Memory B cell (primary cell): ENCODE results near the gene SDK1.
A peak's percentile ranks its signal among the peaks of the same experiment; 100 is the strongest.
"Not testable (repeated sequence)": the region's sequence is repeated elsewhere in the genome, so short reads cannot be mapped to it uniquely, and the experiment has no call there.

Source experiments
- ATAC-seq: fragments of 150-1000 bp; cut with Tn5 transposase; 2 replicates; pipeline ENCODE4 v1.10.0; 2021; ENCODE audit warnings: low read depth, mild to moderate bottlenecking, moderate library complexity
- DNase-seq, 2 donors: peaks; one replicate each; pipeline ENCODE4 v3.0.0; 2022; ENCODE audit warnings: low spot score in 2 of 2
- H3K27ac Mint-ChIP-seq: one replicate; pipeline ENCODE4 v1.8.0; 2022; ENCODE audit warnings: mild to moderate bottlenecking, moderate library complexity, mixed read lengths
- H3K27me3 Mint-ChIP-seq: one replicate; pipeline ENCODE4 v1.8.0; 2022; ENCODE audit warnings: mixed read lengths
- H3K36me3 Mint-ChIP-seq: one replicate; pipeline ENCODE4 v1.8.0; 2022; ENCODE audit warnings: mild to moderate bottlenecking, mixed read lengths
- H3K4me1 Mint-ChIP-seq: one replicate; pipeline ENCODE4 v1.8.0; 2022; ENCODE audit warnings: mixed read lengths
- H3K4me3 Mint-ChIP-seq: one replicate; pipeline ENCODE4 v1.8.0; 2022; ENCODE audit warnings: mild to moderate bottlenecking, moderate library complexity, mixed read lengths
- H3K9me3 Mint-ChIP-seq: one replicate; pipeline ENCODE4 v1.8.0; 2022; ENCODE audit warnings: mixed read lengths

The SDK1 gene

GRCh38 chr7:3923307-3923918 is 622.4 kb downstream of the SDK1 start:
- no peak overlapping the region for H3K4me3 Mint-ChIP-seq
- DNase-seq: no peak
- H3K27me3 Mint-ChIP-seq: peaks cover 10% of the 10 kb centered on the region
- no peak overlapping the region for H3K27ac Mint-ChIP-seq
- no peak for ATAC-seq
- H3K4me1 Mint-ChIP-seq: no peaks in the 10 kb centered on the region
- H3K9me3 Mint-ChIP-seq: no peaks in the 10 kb centered on the region
- H3K36me3 Mint-ChIP-seq: no peaks in the 10 kb centered on the region

DNA sequence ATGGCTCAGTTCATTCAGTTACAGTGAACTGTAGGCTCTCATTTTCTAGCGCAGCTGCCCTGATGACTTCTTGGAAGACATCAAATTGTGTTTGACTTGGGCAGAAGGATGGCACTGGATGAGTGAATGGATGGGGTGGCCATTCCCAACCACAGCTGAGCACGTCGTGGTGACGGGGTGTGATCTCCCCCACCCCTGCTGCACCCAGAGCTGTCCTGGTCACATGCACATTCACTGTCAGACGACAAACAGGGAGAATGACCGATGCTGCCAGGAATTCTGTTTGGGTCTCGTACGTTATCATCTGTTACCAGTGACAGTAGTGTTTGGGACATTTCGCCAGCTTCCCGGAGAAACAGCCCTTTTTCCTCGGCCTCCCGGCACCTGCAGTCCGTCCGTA is 623.2 kb downstream of the SDK1 start:
- Mint-ChIP-seq H3K27ac (no peak overlapping the region), H3K9me3 (no peaks in the 10 kb centered on the region), H3K4me3 (no peak overlapping the region), H3K4me1 (no peaks in the 10 kb centered on the region), H3K27me3 (peaks cover 10% of the 10 kb centered on the region), H3K36me3 (no peaks in the 10 kb centered on the region)
- ATAC-seq: no peak
- DNase-seq: no peak

- no peak overlapping the region for H3K27ac Mint-ChIP-seq
- H3K4me1 Mint-ChIP-seq: no peaks in the 10 kb centered on the region
- H3K9me3 Mint-ChIP-seq: no peaks in the 10 kb centered on the region
- no peak for ATAC-seq
- no peak for DNase-seq
- H3K27me3 Mint-ChIP-seq: peaks cover 10% of the 10 kb centered on the region
- H3K36me3 Mint-ChIP-seq: no peaks in the 10 kb centered on the region
- H3K4me3 Mint-ChIP-seq: no peak overlapping the region
Observed at GRCh38 chr7:3927446-3928110, 626.5 kb downstream of the SDK1 start.

DNA sequence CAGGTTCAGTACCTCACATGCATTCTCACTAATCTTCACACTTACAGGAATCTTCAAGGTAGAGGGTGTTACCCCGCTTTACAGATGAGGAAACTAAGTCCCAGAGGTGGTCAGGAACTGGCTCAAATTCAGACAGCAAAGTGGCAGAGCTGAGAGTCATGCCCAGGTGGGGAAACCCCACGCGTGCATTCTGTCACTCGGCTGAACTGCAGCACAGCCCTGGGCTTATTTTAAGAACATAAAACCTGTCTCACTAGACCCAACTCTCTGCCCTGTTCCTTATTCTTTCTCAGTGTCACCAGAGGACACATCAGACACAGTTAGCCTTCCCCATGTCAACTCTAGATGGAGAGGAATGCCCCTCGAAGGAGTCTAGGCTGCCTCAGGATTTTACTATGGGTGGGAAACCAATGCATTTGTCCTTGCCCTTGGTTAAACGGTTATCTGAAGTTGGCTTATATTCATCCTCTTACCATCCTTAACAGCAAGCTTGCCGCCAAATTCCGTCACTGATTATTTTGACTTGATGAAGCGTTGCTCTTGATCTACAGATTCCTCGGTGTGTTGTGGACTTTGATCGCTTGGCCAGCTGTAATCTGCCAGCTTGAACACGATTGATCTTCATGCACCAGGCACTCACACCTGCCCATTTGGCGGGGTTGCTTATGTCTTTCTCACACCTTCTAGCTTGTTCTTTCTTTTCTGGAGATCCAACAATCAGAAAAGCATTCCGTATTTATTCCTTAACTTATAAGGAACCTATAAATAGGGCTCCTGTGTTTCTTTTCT is 627.9 kb downstream of the SDK1 start:
- no peak overlapping the region for H3K4me3 Mint-ChIP-seq
- no peak for ATAC-seq
- peaks cover 10% of the 10 kb centered on the region for H3K27me3 Mint-ChIP-seq
- H3K4me1 Mint-ChIP-seq: no peaks in the 10 kb centered on the region
- no peaks in the 10 kb centered on the region for H3K9me3 Mint-ChIP-seq
- no peak for DNase-seq
- H3K36me3 Mint-ChIP-seq: no peaks in the 10 kb centered on the region
- peak overlapping the region; percentile 6 for H3K27ac Mint-ChIP-seq

- H3K36me3 Mint-ChIP-seq: peaks cover 2% of the 10 kb centered on the region
- no peak overlapping the region for H3K4me3 Mint-ChIP-seq
- H3K27me3 Mint-ChIP-seq: peaks cover 14% of the 10 kb centered on the region
- H3K4me1 Mint-ChIP-seq: no peaks in the 10 kb centered on the region
- H3K27ac Mint-ChIP-seq: no peak overlapping the region
- peaks cover 7% of the 10 kb centered on the region for H3K9me3 Mint-ChIP-seq
- ATAC-seq (no peak), DNase-seq (no peak)
Observed at GRCh38 chr7:3931843-3932242, 630.8 kb downstream of the SDK1 start.

DNA sequence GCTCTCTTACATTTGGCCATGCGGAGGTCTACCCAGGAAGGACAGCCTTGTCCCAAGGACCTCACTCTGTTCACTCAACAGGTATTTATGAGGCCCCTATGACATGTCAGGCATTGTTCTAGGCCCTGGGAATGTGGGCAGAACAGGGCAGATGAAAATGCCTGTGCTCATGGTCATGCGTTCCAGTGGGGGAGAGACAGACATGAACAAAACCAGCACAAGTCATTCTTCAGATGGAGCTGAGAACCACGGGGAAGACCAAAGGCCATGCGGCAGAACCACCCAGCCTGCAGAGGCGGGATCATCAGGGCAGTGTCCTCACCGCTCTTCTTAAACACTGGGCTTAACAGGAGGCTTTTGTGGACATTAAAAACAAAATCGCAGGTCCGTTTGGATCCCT is 636.1 kb downstream of the SDK1 start:
- no peak for ATAC-seq
- peaks cover 16% of the 10 kb centered on the region for H3K27me3 Mint-ChIP-seq
- no peaks in the 10 kb centered on the region for H3K4me1 Mint-ChIP-seq
- H3K9me3 Mint-ChIP-seq: peaks cover 7% of the 10 kb centered on the region
- H3K4me3 Mint-ChIP-seq: no peak overlapping the region
- H3K27ac Mint-ChIP-seq: no peak overlapping the region
- H3K36me3 Mint-ChIP-seq: peaks cover 2% of the 10 kb centered on the region
- DNase-seq: no peak

- Mint-ChIP-seq H3K27ac (no peak overlapping the region), H3K27me3 (peaks cover 16% of the 10 kb centered on the region), H3K4me1 (no peaks in the 10 kb centered on the region), H3K9me3 (peaks cover 7% of the 10 kb centered on the region), H3K36me3 (peaks cover 2% of the 10 kb centered on the region), H3K4me3 (no peak overlapping the region)
- DNase-seq (no peak), ATAC-seq (no peak)
Observed at GRCh38 chr7:3937605-3938004, 636.6 kb downstream of the SDK1 start.

DNA sequence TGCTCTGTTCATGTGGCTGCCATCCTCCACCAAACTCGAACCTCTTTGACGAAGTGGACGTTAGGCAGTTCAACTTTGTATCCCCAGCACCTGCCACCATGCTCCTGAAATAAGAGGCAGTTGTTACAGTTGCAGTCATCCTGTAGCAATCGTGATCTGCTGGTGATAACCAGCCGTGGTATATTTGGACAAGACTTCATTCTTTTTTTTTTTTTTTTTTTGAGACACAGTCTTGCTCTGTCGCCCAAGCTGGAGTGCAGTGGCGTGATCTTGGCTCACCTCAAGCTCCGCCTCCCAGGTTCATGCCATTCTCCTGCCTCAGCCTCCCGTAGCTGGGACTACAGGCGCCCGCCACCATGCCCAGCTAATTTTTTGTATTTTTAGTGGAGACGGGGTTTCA is 640.7 kb downstream of the SDK1 start:
- not testable (repeated sequence) for H3K36me3 Mint-ChIP-seq, H3K9me3 Mint-ChIP-seq, H3K4me1 Mint-ChIP-seq, DNase-seq, ATAC-seq, H3K27ac Mint-ChIP-seq, H3K4me3 Mint-ChIP-seq
- H3K27me3 Mint-ChIP-seq: peaks cover 14% of the 10 kb centered on the region

DNA sequence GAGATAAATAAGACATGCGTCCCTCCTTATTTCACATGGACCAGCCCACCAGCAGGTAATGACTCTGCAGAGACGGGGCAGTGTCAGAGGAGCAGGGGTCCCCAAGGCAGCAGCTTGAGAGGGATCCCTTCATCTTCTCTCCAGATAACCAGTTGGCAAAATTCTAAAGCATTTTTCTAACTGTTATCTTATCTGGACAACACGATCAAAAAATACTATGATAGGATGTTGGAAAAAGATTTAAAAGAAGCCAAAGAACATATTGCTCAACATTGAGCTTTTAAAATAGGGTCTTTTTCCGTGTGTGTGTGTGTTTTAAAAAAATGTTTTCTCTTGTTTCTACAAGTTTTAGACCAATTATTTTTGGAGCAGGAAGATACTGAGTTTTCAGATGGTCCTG is 641.2 kb downstream of the SDK1 start:
- Mint-ChIP-seq H3K4me1 (no peaks in the 10 kb centered on the region), H3K4me3 (no peak overlapping the region), H3K27me3 (peaks cover 13% of the 10 kb centered on the region), H3K27ac (no peak overlapping the region), H3K36me3 (peaks cover 4% of the 10 kb centered on the region), H3K9me3 (peaks cover 8% of the 10 kb centered on the region)
- no peak for DNase-seq
- ATAC-seq: no peak

- peaks cover 13% of the 10 kb centered on the region for H3K27me3 Mint-ChIP-seq
- ATAC-seq: no peak
- no peaks in the 10 kb centered on the region for H3K4me1 Mint-ChIP-seq
- H3K9me3 Mint-ChIP-seq: peaks cover 8% of the 10 kb centered on the region
- H3K4me3 Mint-ChIP-seq: no peak overlapping the region
- no peak overlapping the region for H3K27ac Mint-ChIP-seq
- H3K36me3 Mint-ChIP-seq: peaks cover 4% of the 10 kb centered on the region
- DNase-seq: no peak
Observed at GRCh38 chr7:3942816-3943745, 642.0 kb downstream of the SDK1 start.

- H3K4me1 Mint-ChIP-seq: no peaks in the 10 kb centered on the region
- H3K27ac Mint-ChIP-seq: no peak overlapping the region
- ATAC-seq: no peak
- H3K9me3 Mint-ChIP-seq: peaks cover 8% of the 10 kb centered on the region
- no peak for DNase-seq
- H3K36me3 Mint-ChIP-seq: peaks cover 4% of the 10 kb centered on the region
- no peak overlapping the region for H3K4me3 Mint-ChIP-seq
- peaks cover 17% of the 10 kb centered on the region for H3K27me3 Mint-ChIP-seq
Observed at GRCh38 chr7:3943779-3944520, 642.9 kb downstream of the SDK1 start.

DNA sequence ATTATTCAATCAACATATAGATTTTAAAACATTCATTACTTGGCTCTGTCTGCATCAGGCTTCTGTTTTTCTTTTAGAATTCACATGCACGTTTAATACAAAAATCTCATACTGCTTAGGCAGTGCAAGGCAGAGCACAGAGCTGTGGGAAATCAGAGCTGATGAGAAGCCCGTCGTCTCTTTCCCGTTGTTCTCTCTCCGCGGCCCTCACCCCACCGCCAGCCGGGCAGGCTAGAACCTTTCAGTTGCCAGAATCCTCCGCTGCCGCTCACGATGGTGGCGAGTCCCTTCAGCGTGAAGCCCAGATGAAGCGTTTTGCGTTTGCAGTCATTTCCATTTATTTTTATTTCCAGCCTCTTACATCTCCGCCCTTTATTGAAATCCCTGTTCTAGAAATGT is 648.2 kb downstream of the SDK1 start:
- DNase-seq (no peak), ATAC-seq (no peak)
- H3K36me3 Mint-ChIP-seq: peaks cover 8% of the 10 kb centered on the region
- no peak overlapping the region for H3K4me3 Mint-ChIP-seq
- peaks cover 7% of the 10 kb centered on the region for H3K4me1 Mint-ChIP-seq
- H3K27me3 Mint-ChIP-seq: peaks cover 25% of the 10 kb centered on the region
- H3K9me3 Mint-ChIP-seq: peaks cover 10% of the 10 kb centered on the region
- H3K27ac Mint-ChIP-seq: no peak overlapping the region

DNA sequence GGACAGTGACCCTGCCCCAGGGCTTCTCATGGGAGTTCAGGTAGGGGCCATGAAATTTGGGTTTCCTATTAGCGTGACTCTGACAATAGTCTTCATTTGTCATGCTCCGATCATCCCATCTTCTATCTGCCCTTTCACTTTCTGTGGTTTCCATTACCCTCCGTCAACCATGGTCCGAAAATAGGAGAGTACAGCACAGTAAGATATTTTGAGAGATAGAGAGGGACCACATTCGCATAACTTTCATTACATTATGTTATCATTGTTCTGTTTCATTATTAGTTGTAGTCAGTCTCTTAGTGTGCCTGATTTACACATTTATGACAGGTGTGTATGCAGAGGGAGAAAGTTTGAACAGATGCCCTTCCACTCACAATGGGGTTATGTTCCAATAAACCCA is 649.2 kb downstream of the SDK1 start:
- ATAC-seq (no peak), DNase-seq (no peak)
- Mint-ChIP-seq H3K4me1 (peaks cover 9% of the 10 kb centered on the region), H3K27me3 (peaks cover 26% of the 10 kb centered on the region), H3K9me3 (peaks cover 4% of the 10 kb centered on the region), H3K4me3 (no peak overlapping the region), H3K36me3 (peaks cover 5% of the 10 kb centered on the region), H3K27ac (no peak overlapping the region)
